ENCODE results near the gene ZFAND3.

Gene ZFAND3

GRCh38 chr6:38157905-38158304, 338.4 kb downstream of the ZFAND3 start:
- no peaks in the 10 kb centered on the region for H3K27me3 ChIP-seq (replicated peaks; ENCODE audit: insufficient read depth, low read length)
- H3K4me2 ChIP-seq (ENCODE audit: low read depth, low read length), result no peak overlapping the region
- DNase-seq, result no peak
- H3K36me3 ChIP-seq (replicated peaks; ENCODE audit: insufficient read depth, low read length), result no peaks in the 10 kb centered on the region
- H3K79me2 ChIP-seq (ENCODE audit: low read length), result no peaks in the 10 kb centered on the region
- H3K27ac ChIP-seq (ENCODE audit: low read length), result no peak overlapping the region
- H3K9me2 ChIP-seq (replicated peaks; ENCODE audit: insufficient read depth, low read length), result no peaks in the 10 kb centered on the region
- no peaks in the 10 kb centered on the region for H3K4me1 ChIP-seq (ENCODE audit: low read length)
- no peak overlapping the region for H3K9ac ChIP-seq (ENCODE audit: low read length)
- no peak overlapping the region for H2AFZ ChIP-seq (ENCODE audit: low read length)
- H3K9me3 ChIP-seq (replicated peaks; ENCODE audit: insufficient read depth, low read length), result no peaks in the 10 kb centered on the region
- no peak overlapping the region for H3K4me3 ChIP-seq (ENCODE audit: low read length)
- TF ChIP-seq CTCF (IDR thresholded peaks at IDR 0.05; ENCODE audit: low read length), result no peak
- H4K20me1 ChIP-seq (ENCODE audit: insufficient read depth, low read length), result no peaks in the 10 kb centered on the region
- no peaks in the 10 kb centered on the region for H3F3A ChIP-seq (ENCODE audit: insufficient read depth, low read length)

GRCh38 chr6:38158762-38159350, 339.3 kb downstream of the ZFAND3 start:
- no peak overlapping the region for H3K4me2 ChIP-seq (ENCODE audit: low read depth, low read length)
- no peaks in the 10 kb centered on the region for H3F3A ChIP-seq (ENCODE audit: insufficient read depth, low read length)
- H3K9me2 ChIP-seq (replicated peaks; ENCODE audit: insufficient read depth, low read length), result no peaks in the 10 kb centered on the region
- H3K79me2 ChIP-seq (ENCODE audit: low read length), result no peaks in the 10 kb centered on the region
- H3K4me1 ChIP-seq (ENCODE audit: low read length), result no peaks in the 10 kb centered on the region
- TF ChIP-seq EZH2 (optimal IDR thresholded peaks at IDR 0.05; ENCODE audit: low read depth, low read length) (no peak), CTCF (IDR thresholded peaks at IDR 0.05; ENCODE audit: low read length) (no peak), EZH2phosphoT487 (IDR thresholded peaks at IDR 0.05; ENCODE audit: low read length) (no peak)
- no peak overlapping the region for H2AFZ ChIP-seq (ENCODE audit: low read length)
- no peak overlapping the region for H3K27ac ChIP-seq (ENCODE audit: low read length)
- H3K4me3 ChIP-seq (ENCODE audit: low read length), result no peak overlapping the region
- H3K36me3 ChIP-seq (replicated peaks; ENCODE audit: insufficient read depth, low read length), result no peaks in the 10 kb centered on the region
- H4K20me1 ChIP-seq (ENCODE audit: insufficient read depth, low read length), result no peaks in the 10 kb centered on the region
- DNase-seq, result no peak
- H3K9me3 ChIP-seq (replicated peaks; ENCODE audit: insufficient read depth, low read length), result no peaks in the 10 kb centered on the region
- H3K9ac ChIP-seq (ENCODE audit: low read length), result no peak overlapping the region
- H3K27me3 ChIP-seq (replicated peaks; ENCODE audit: insufficient read depth, low read length), result no peaks in the 10 kb centered on the region

DNA sequence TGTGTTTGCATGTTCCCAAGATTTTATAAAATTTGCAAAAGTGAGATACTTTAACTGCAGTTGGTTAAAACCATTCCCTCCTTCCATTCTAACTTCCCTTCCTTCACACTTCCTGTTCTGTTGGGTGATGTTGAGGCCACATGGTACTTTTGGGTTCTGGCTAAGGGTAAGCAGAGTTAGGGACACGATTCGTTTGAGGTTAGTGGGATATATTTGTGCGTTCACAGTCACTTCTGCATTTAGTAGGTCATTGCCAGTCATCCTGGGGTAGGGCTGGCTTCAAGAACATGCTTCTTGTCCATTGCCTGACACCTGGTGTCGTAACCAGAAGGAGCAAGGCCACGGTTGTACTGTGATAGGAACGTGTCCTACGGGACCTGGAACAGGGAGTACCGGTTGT, 340.1 kb downstream of the ZFAND3 start:
- TF ChIP-seq EZH2 (optimal IDR thresholded peaks at IDR 0.05; ENCODE audit: low read depth, low read length) (no peak), CTCF (IDR thresholded peaks at IDR 0.05; ENCODE audit: low read length) (no peak), EZH2phosphoT487 (IDR thresholded peaks at IDR 0.05; ENCODE audit: low read length) (no peak)
- no peaks in the 10 kb centered on the region for H4K20me1 ChIP-seq (ENCODE audit: insufficient read depth, low read length)
- DNase-seq, result no peak

More for the DNA sequence above, 340.1 kb downstream of the ZFAND3 start:
- Histone ChIP-seq H3K9ac (ENCODE audit: low read length) (no peak overlapping the region), H3K27ac (ENCODE audit: low read length) (no peak overlapping the region), H2AFZ (ENCODE audit: low read length) (no peak overlapping the region), H3K36me3 (replicated peaks; ENCODE audit: insufficient read depth, low read length) (no peaks in the 10 kb centered on the region), H3K27me3 (replicated peaks; ENCODE audit: insufficient read depth, low read length) (no peaks in the 10 kb centered on the region), H3F3A (ENCODE audit: insufficient read depth, low read length) (no peaks in the 10 kb centered on the region), H3K79me2 (ENCODE audit: low read length) (no peaks in the 10 kb centered on the region), H3K4me2 (ENCODE audit: low read depth, low read length) (no peak overlapping the region), H3K9me2 (replicated peaks; ENCODE audit: insufficient read depth, low read length) (no peaks in the 10 kb centered on the region), H3K4me1 (ENCODE audit: low read length) (no peaks in the 10 kb centered on the region), H3K4me3 (ENCODE audit: low read length) (no peak overlapping the region), H3K9me3 (replicated peaks; ENCODE audit: insufficient read depth, low read length) (no peaks in the 10 kb centered on the region)
